AG10803 (cell line): Measurements from ENCODE around the gene SNX33.
"Not testable (repeated sequence)": the region's sequence is repeated elsewhere in the genome, so short reads cannot be mapped to it uniquely, and the experiment has no call there.

Source experiments
- DNase-seq: peaks from one replicate; pipeline ENCODE4 v3.0.0; 2010; ENCODE audit warnings: low read depth
- H3K4me3 ChIP-seq: 2 replicates; pipeline ENCODE4 v1.5.1; 2011; ENCODE audit warnings: mild to moderate bottlenecking, low read length, control low read depth
- CTCF ChIP-seq: conservative IDR thresholded peaks from 2 replicates; pipeline ENCODE4 v1.5.1; 2011; ENCODE audit warnings: mild to moderate bottlenecking, low read length, control low read depth, inconsistent platforms

The SNX33 gene

DNA sequence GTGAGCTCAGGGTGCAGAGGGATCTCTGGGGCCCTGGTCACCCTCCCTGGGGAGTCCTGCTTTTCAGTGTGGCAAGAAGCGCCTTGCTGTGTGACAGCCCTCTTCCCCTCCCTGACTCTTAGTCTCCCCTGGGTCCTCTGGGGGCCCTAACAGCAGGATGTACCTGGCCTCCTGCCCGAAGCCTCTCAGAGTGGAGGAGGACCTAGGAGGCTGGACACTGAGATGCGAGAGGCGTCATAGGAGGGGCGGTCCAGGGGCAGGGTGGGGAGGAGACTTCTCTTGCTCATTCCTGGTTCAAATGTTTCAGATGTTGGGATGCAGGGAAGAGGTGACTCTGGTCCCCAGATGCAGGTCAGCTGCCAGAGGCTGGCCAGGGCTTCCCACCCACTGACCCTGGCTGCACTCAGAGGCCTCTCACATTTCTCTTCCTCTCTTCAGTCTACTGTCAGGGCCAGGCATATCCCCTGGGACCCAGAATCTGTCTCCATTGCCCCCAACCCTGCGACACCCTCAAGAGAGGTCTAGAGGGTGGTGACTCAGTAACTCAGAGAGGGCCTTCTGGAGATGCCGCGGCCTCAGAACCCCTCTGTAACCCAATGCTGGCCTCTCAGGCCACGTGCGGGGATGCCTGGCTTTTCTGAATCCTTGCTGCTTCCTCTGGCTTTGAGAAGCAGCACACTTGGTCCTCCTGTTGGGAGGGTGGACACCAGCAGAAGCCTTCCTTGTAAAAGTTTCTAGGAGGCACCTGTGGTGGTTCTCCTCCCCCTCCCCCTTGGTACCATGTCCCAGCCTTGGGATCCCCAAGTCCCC, 25.9 kb downstream of the SNX33 start:
- peak; percentile 81 for DNase-seq

GRCh38 chr15:75674366-75674765, 26.7 kb downstream of the SNX33 start:
- no peak for TF ChIP-seq CTCF
- no peak overlapping the region for H3K4me3 ChIP-seq
- no peak for DNase-seq

More for the DNA sequence above, 25.9 kb downstream of the SNX33 start:
- H3K4me3 ChIP-seq = no peak overlapping the region
- no peak for TF ChIP-seq CTCF

GRCh38 chr15:75675579-75676404, 28.1 kb downstream of the SNX33 start:
- TF ChIP-seq CTCF = no peak
- H3K4me3 ChIP-seq = no peak overlapping the region
- DNase-seq = peak; percentile 18

DNA sequence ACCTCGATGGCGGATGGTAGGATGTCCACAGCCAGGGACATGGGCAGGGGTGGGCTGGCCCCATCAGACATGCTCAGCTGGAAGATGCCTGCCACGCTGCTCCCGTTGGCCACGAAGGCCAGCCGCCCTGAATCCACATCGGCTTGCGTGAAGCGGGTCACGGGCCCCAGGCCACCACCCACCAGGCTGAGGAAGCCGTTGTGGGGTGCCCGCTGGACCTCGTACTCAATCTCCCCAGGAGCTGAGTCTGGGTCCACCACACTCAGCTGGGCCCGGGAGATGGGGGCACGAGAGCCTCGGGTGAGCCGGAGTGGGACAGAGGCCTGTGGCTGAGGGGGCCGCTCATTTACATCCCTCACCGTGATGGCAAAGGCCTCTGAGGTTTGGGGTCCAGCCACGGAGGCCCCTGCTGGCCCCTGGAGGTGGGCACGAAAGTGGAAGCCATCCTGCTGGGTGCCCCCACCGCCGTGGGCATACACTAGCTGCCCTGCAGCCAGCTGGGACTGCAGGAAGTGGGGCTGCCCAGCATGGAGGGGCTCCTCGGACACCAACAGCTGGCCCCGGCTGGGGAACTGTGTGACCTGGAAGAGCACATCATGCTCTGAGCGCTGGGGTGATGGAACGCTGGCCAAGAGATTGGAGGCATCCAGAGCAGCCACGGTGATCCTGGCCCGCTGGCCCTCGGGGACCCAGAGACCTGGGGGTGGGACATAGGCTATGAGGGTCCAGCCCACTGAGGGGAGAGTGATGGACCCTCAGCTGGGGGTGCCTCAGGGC, 29.2 kb downstream of the SNX33 start:
- no peak for DNase-seq
- TF ChIP-seq CTCF = no peak
- no peak overlapping the region for H3K4me3 ChIP-seq

DNA sequence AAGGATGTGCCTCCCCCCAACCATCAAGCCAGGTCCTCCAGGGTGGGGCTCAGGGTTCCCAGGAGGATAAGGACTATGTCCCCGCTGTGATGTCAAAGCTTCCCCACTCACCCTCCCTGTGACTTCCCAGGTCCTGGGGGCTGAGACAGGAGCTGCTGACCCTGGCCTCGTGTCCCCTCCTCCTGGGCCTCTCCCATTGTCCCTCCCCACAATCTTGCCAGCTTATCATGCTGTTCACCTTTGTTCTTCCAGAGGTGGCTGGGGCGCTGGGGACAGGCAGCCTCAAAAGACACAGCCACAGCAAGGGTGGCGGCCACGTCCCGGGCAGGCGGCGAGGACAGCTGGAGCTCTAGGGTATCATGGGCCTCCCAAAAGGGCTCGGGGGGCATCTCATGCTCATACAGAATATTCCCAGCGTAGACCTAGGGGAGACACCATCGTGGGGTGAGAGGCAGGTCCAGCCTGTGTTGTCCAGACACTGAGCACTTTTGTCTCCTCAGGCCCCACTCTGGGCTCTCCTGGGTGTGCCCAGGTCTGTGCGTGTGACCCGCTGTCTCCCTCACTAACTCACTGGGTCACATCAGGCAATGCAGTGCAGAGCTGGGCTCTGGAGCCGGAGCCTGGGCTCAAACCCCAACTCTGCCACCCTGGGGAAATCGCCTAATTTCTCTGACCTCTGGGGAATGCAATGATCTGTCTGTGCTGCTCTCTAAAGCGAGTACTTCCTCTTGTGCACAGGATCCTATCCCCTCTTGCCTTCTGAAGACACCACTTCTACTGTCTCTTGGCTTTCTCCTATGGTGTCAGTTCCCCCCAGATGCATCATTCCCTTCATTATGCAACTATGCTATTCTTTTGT, 30.0 kb downstream of the SNX33 start:
- H3K4me3 ChIP-seq = no peak overlapping the region
- no peak for TF ChIP-seq CTCF
- DNase-seq = no peak

GRCh38 chr15:75678324-75678690, 30.6 kb downstream of the SNX33 start:
- not testable (repeated sequence) for DNase-seq

More at GRCh38 chr15:75678324-75678690, 30.6 kb downstream of the SNX33 start:
- H3K4me3 ChIP-seq = not testable (repeated sequence)
